ENCODE measurements around the gene PIAS4. TPM values are rescaled to one million over a fixed set of nuclear protein-coding genes. Genes with fewer than 3 reads are reported as not detected.

The PIAS4 gene
- total RNA-seq, 1 experiment from 2014 or later: 17.3 TPM

- Histone ChIP-seq H3K4me3 (ENCODE audit: low read length) (no peak overlapping the region), H3K4me2 (ENCODE audit: low read depth, low read length, poor library complexity, severe bottlenecking) (no peak overlapping the region), H3K27ac (ENCODE audit: low read length) (no peak overlapping the region)
Measured at GRCh38 chr19:4069331-4069959, 61.9 kb downstream of the PIAS4 start.

DNA sequence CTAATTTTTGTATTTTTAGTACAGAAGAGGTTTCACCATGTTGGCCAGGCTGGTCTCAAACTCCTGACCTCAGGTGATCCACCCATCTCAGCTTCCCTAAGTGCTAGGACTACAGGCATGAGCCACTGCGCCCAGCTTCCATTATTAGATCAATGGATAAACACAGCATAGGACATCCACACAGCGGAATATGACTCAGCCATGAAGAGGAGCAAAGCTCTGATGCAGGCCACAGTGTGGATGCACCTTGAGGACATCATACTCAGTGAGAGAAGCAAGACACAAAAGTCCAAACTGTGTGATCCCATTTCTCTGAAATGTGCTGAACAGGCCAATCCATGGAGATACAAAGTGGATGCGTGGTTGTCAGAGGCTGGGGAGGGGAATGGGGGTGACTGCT is 64.1 kb downstream of the PIAS4 start:
- no peak overlapping the region for H3K9ac ChIP-seq (ENCODE audit: low read length)
- no peak overlapping the region for H2AFZ ChIP-seq (ENCODE audit: low read length)
- no peak for DNase-seq
- no peaks in the 10 kb centered on the region for H3K9me3 ChIP-seq (ENCODE audit: low read length)
- no peak overlapping the region for H3K4me2 ChIP-seq (ENCODE audit: low read depth, low read length, poor library complexity, severe bottlenecking)
- H3K27me3 ChIP-seq (ENCODE audit: low read length): no peaks in the 10 kb centered on the region
- no peak overlapping the region for H3K27ac ChIP-seq (ENCODE audit: low read length)
- H3K4me1 ChIP-seq (ENCODE audit: low read length): peaks cover 11% of the 10 kb centered on the region
- H3K9me2 ChIP-seq (replicated peaks; ENCODE audit: insufficient read depth, low read length): no peaks in the 10 kb centered on the region
- H4K20me1 ChIP-seq (ENCODE audit: insufficient read depth, low read depth, low read length): no peaks in the 10 kb centered on the region
- H3K4me3 ChIP-seq (ENCODE audit: low read length): no peak overlapping the region
- no peaks in the 10 kb centered on the region for H3K36me3 ChIP-seq (ENCODE audit: insufficient read depth, low read length)
- H3K79me2 ChIP-seq (ENCODE audit: low read length): no peaks in the 10 kb centered on the region

More at GRCh38 chr19:4069331-4069959, 61.9 kb downstream of the PIAS4 start:
- Histone ChIP-seq H3K79me2 (ENCODE audit: low read length) (peaks cover 6% of the 10 kb centered on the region), H3K9me3 (ENCODE audit: low read length) (no peaks in the 10 kb centered on the region), H3K9ac (ENCODE audit: low read length) (no peak overlapping the region), H4K20me1 (ENCODE audit: insufficient read depth, low read depth, low read length) (peaks cover 5% of the 10 kb centered on the region), H2AFZ (ENCODE audit: low read length) (no peak overlapping the region), H3K4me1 (ENCODE audit: low read length) (peaks cover 11% of the 10 kb centered on the region), H3K27me3 (ENCODE audit: low read length) (no peaks in the 10 kb centered on the region), H3K36me3 (ENCODE audit: insufficient read depth, low read length) (no peaks in the 10 kb centered on the region), H3K9me2 (replicated peaks; ENCODE audit: insufficient read depth, low read length) (no peaks in the 10 kb centered on the region)
- peak; percentile 54 for DNase-seq

DNA sequence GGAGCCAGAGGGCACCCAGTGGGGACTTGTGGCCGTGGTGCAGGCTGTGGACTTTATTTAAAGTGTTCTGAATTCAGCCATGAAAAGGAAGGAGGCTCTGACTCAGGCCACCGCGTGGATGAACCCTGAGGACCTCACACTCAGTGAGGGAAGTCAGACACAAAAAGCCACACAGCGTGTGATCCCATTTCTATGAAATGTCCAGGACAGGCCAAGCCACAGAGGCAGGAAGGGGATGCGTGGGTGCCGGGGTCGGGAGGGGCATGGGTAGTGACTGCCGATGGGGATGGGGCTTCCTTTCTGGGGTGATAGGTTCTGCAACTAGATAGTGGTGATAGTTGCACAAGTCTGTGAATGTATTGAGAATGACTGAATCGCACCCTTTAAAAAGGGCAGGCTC is 67.8 kb downstream of the PIAS4 start:
- Histone ChIP-seq H3K4me1 (ENCODE audit: low read length) (peaks cover 19% of the 10 kb centered on the region), H3K79me2 (ENCODE audit: low read length) (no peaks in the 10 kb centered on the region), H3K4me2 (ENCODE audit: low read depth, low read length, poor library complexity, severe bottlenecking) (no peak overlapping the region), H2AFZ (ENCODE audit: low read length) (no peak overlapping the region), H3K9me2 (replicated peaks; ENCODE audit: insufficient read depth, low read length) (no peaks in the 10 kb centered on the region), H3K9me3 (ENCODE audit: low read length) (no peaks in the 10 kb centered on the region), H3K36me3 (ENCODE audit: insufficient read depth, low read length) (no peaks in the 10 kb centered on the region), H4K20me1 (ENCODE audit: insufficient read depth, low read depth, low read length) (no peaks in the 10 kb centered on the region), H3K9ac (ENCODE audit: low read length) (no peak overlapping the region), H3K27ac (ENCODE audit: low read length) (no peak overlapping the region), H3K27me3 (ENCODE audit: low read length) (no peaks in the 10 kb centered on the region), H3K4me3 (ENCODE audit: low read length) (no peak overlapping the region)
- no peak for DNase-seq

GRCh38 chr19:4077007-4077374 is 69.5 kb downstream of the PIAS4 start:
- H3K9ac ChIP-seq (ENCODE audit: low read length): peak overlapping the region; percentile 85
- H3K9me3 ChIP-seq (ENCODE audit: low read length): no peaks in the 10 kb centered on the region
- H3K9me2 ChIP-seq (replicated peaks; ENCODE audit: insufficient read depth, low read length): no peaks in the 10 kb centered on the region
- H3K79me2 ChIP-seq (ENCODE audit: low read length): no peaks in the 10 kb centered on the region
- no peak overlapping the region; the same call in 1 of the 2 replicates for H3K4me3 ChIP-seq (ENCODE audit: low read length)
- H4K20me1 ChIP-seq (ENCODE audit: insufficient read depth, low read depth, low read length): no peaks in the 10 kb centered on the region
- DNase-seq: no peak
- H3K27ac ChIP-seq (ENCODE audit: low read length): no peak overlapping the region
- peaks cover 19% of the 10 kb centered on the region for H3K4me1 ChIP-seq (ENCODE audit: low read length)
- H3K27me3 ChIP-seq (ENCODE audit: low read length): no peaks in the 10 kb centered on the region
- no peaks in the 10 kb centered on the region for H3K36me3 ChIP-seq (ENCODE audit: insufficient read depth, low read length)
- H3K4me2 ChIP-seq (ENCODE audit: low read depth, low read length, poor library complexity, severe bottlenecking): peak overlapping the region; percentile 89
- peak overlapping the region; percentile 97; the same call in 1 of the 2 replicates for H2AFZ ChIP-seq (ENCODE audit: low read length)

DNA sequence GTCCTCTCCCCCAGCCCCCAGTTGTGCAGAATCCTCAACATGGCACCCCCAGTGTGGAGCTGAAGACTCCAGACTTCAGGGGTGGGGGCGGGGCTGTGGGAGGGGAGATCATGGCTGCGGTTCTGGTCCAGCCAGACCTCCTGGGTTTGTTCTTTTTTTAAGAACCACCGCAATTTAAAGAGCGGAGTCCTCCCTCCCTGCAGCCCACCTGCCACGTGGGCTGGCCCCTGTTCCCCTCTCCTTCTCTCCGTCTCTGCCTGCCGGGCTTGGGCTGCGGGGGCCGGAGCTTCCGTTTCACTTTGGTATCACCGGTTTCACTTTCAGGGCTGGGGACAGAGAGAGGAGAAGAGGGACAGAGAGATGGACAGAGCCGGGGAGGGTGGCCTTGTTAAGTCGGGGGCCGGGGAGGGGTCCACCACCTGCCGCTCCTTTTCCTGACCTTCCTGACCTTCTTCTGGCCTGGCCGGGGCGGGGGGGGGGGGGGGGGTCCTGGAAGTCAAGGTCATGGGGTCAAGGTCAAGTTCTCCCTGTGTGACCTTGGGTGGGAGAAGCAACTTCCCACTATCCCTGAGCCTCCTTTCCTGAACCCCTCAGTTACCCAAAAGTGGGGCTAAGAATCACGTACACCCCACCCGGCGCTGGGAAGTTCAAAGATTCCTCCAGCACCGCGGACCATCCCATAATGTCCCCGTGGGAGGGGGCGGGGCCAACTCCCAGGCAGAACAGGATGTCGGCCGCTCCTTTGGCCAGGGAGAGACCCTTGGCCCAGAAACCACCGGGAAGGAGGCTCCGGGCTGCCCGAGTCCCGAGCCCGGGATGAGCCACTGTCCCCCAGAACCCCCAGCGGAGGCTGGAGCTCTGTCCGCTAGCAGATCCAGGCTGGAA is 70.5 kb downstream of the PIAS4 start:
- H3K9ac ChIP-seq (ENCODE audit: low read length): peak overlapping the region; percentile 85

DNA sequence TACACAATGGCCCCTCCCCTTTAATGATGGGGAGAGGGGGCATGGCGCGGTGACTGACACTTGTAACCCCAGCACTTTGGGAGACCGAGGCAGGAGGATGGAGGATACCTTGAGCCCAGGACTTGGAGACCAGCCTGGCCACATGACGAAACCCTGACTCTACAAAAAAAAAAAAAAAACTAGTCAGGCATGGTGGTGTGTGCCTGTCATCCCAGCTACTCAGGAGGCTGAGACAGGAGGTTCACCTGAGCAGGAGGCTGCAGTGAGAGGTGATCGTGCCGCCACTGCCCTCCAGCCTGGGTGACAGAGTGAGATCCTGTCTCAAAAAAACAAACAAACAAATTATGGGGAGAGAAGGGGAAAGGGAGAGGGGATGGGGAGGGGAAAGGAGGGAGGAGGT is 72.9 kb downstream of the PIAS4 start:
- Histone ChIP-seq H3K9ac (ENCODE audit: low read length) (no peak overlapping the region), H3K36me3 (ENCODE audit: insufficient read depth, low read length) (no peaks in the 10 kb centered on the region), H3K27ac (ENCODE audit: low read length) (no peak overlapping the region), H3K4me3 (ENCODE audit: low read length) (no peak overlapping the region), H2AFZ (ENCODE audit: low read length) (no peak overlapping the region), H3K27me3 (ENCODE audit: low read length) (no peaks in the 10 kb centered on the region), H3K79me2 (ENCODE audit: low read length) (no peaks in the 10 kb centered on the region), H4K20me1 (ENCODE audit: insufficient read depth, low read depth, low read length) (no peaks in the 10 kb centered on the region), H3K4me2 (ENCODE audit: low read depth, low read length, poor library complexity, severe bottlenecking) (no peak overlapping the region), H3K9me2 (replicated peaks; ENCODE audit: insufficient read depth, low read length) (no peaks in the 10 kb centered on the region), H3K4me1 (ENCODE audit: low read length) (peaks cover 19% of the 10 kb centered on the region), H3K9me3 (ENCODE audit: low read length) (no peaks in the 10 kb centered on the region)
- no peak for DNase-seq

More for the DNA sequence above, 70.5 kb downstream of the PIAS4 start:
- no peaks in the 10 kb centered on the region for H3K9me2 ChIP-seq (replicated peaks; ENCODE audit: insufficient read depth, low read length)
- no peaks in the 10 kb centered on the region for H3K36me3 ChIP-seq (ENCODE audit: insufficient read depth, low read length)
- peak overlapping the region; percentile 60 for H3K27ac ChIP-seq (ENCODE audit: low read length)
- peak overlapping the region; percentile 77 for H3K4me3 ChIP-seq (ENCODE audit: low read length)
- peak overlapping the region; percentile 89 for H3K4me2 ChIP-seq (ENCODE audit: low read depth, low read length, poor library complexity, severe bottlenecking)
- no peaks in the 10 kb centered on the region for H3K9me3 ChIP-seq (ENCODE audit: low read length)
- peaks cover 19% of the 10 kb centered on the region for H3K4me1 ChIP-seq (ENCODE audit: low read length)
- DNase-seq: peak; percentile 85
- H4K20me1 ChIP-seq (ENCODE audit: insufficient read depth, low read depth, low read length): no peaks in the 10 kb centered on the region
- peak overlapping the region; percentile 97 for H2AFZ ChIP-seq (ENCODE audit: low read length)
- H3K79me2 ChIP-seq (ENCODE audit: low read length): no peaks in the 10 kb centered on the region
- H3K27me3 ChIP-seq (ENCODE audit: low read length): no peaks in the 10 kb centered on the region

- Histone ChIP-seq H3K4me3 (ENCODE audit: low read length) (no peak overlapping the region), H3K27ac (ENCODE audit: low read length) (no peak overlapping the region), H4K20me1 (ENCODE audit: insufficient read depth, low read depth, low read length) (no peaks in the 10 kb centered on the region), H2AFZ (ENCODE audit: low read length) (no peak overlapping the region), H3K79me2 (ENCODE audit: low read length) (no peaks in the 10 kb centered on the region), H3K4me2 (ENCODE audit: low read depth, low read length, poor library complexity, severe bottlenecking) (no peak overlapping the region), H3K9me2 (replicated peaks; ENCODE audit: insufficient read depth, low read length) (no peaks in the 10 kb centered on the region), H3K9me3 (ENCODE audit: low read length) (no peaks in the 10 kb centered on the region), H3K36me3 (ENCODE audit: insufficient read depth, low read length) (no peaks in the 10 kb centered on the region), H3K9ac (ENCODE audit: low read length) (no peak overlapping the region), H3K27me3 (ENCODE audit: low read length) (no peaks in the 10 kb centered on the region), H3K4me1 (ENCODE audit: low read length) (peaks cover 19% of the 10 kb centered on the region)
- no peak for DNase-seq
Measured at GRCh38 chr19:4081441-4082129, 74.0 kb downstream of the PIAS4 start.

DNA sequence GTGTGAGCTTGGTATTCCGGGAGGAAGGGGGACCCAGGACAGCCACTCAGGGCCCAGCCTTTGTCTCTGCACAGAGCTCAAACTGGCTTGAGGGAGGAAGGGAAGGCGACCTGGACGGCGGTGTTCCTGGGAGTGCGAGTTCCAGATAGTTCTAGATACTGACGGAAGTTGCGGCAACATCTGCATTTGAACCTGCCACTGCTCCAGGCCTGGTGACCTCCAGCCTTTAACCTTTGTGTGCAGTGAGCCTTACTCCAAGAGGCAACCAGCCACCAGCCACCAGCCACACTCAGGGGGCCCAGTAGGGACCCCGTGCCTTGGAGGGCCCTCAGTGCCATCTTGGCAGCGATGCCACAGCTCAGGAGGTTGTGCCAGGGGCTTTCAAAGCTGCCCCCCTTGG is 74.6 kb downstream of the PIAS4 start:
- Histone ChIP-seq H3K9me2 (replicated peaks; ENCODE audit: insufficient read depth, low read length) (no peaks in the 10 kb centered on the region), H3K9me3 (ENCODE audit: low read length) (no peaks in the 10 kb centered on the region), H3K4me3 (ENCODE audit: low read length) (no peak overlapping the region), H3K4me2 (ENCODE audit: low read depth, low read length, poor library complexity, severe bottlenecking) (no peak overlapping the region), H2AFZ (ENCODE audit: low read length) (no peak overlapping the region), H3K79me2 (ENCODE audit: low read length) (no peaks in the 10 kb centered on the region), H3K9ac (ENCODE audit: low read length) (no peak overlapping the region), H3K27ac (ENCODE audit: low read length) (no peak overlapping the region), H3K36me3 (ENCODE audit: insufficient read depth, low read length) (no peaks in the 10 kb centered on the region), H4K20me1 (ENCODE audit: insufficient read depth, low read depth, low read length) (no peaks in the 10 kb centered on the region), H3K4me1 (ENCODE audit: low read length) (peaks cover 16% of the 10 kb centered on the region), H3K27me3 (ENCODE audit: low read length) (no peaks in the 10 kb centered on the region)
- DNase-seq: no peak

All from Karpas-422 (cell line).